ENCODE measurements around the gene DNAH1. TPM values are rescaled to one million over a fixed set of nuclear protein-coding genes. Genes with fewer than 3 reads are reported as not detected.

DNAH1 gene
- total and polyA plus RNA-seq, 2 donors (not counting 1 experiment from before 2014, with no cell fraction given) = 47.2 to 59.2 TPM

GRCh38 chr3:52354676-52355075 is 38.6 kb downstream of the DNAH1 start:
- TF ChIP-seq CTCF (IDR thresholded peaks at IDR 0.05) = no peak
- TF ChIP-seq EZH2 (IDR thresholded peaks at IDR 0.05; ENCODE audit: borderline replicate concordance, insufficient read depth, low read depth, low read length, poor library complexity, severe bottlenecking) = no peak
- no peak overlapping the region for H3K27ac Mint-ChIP-seq
- no peak overlapping the region for H3K27ac ChIP-seq (ENCODE audit: low read length in 2 of 2)
- ChIA-PET CTCF (interaction anchor here (0.8 kb wide), 1 partner anchor 15 kb away, joined by 3 read pairs; no protein-coding TSS in a partner anchor), POLR2A (no interaction called here)
- intact Hi-C loops (cut with micrococcal nuclease) = no loop called here
- no peak for ATAC-seq (ENCODE audit: low read depth)
- no peak for DNase-seq
- H4K20me1 ChIP-seq (ENCODE audit: control insufficient read depth, insufficient read depth, low read length, poor library complexity, severe bottlenecking) = no peaks in the 10 kb centered on the region
- no peak overlapping the region for H3K4me3 ChIP-seq (ENCODE audit: control extremely low read depth in 1 of 5, extremely low read depth in 1 of 5, insufficient read depth in 1 of 5, low read depth in 2 of 5, low read length in 4 of 5)
- H3K9ac ChIP-seq (ENCODE audit: low read length) = no peak overlapping the region
- no peak overlapping the region for H2AFZ ChIP-seq (ENCODE audit: insufficient read depth, low read depth, low read length, poor library complexity, severe bottlenecking)
- WGBS (ENCODE audit: insufficient coverage) = 96% methylated on average over 12 of the region's 12 CpGs
- no peak overlapping the region for H3K4me2 ChIP-seq (replicated peaks; ENCODE audit: low read depth, low read length, poor library complexity, severe bottlenecking)
- H3K27me3 ChIP-seq (replicated peaks in 1 of 4; ENCODE audit: control extremely low read depth in 1 of 4, control insufficient read depth in 3 of 4, insufficient read depth in 4 of 4, low read length in 3 of 4) = no peaks in the 10 kb centered on the region
- no peaks in the 10 kb centered on the region for H3K27me3 Mint-ChIP-seq
- H3K4me1 ChIP-seq (ENCODE audit: control insufficient read depth in 2 of 2, insufficient read depth in 2 of 2, low read length in 2 of 2) = no peaks in the 10 kb centered on the region
- H3K4me1 Mint-ChIP-seq = no peaks in the 10 kb centered on the region
- H3K36me3 ChIP-seq (replicated peaks in 1 of 2; ENCODE audit: control extremely low read depth in 1 of 2, control insufficient read depth in 1 of 2, extremely low read depth in 1 of 2, insufficient read depth in 2 of 2, low read length in 1 of 2) = peaks cover 0 to 54% of the 10 kb centered on the region in 2 experiments
- no peaks in the 10 kb centered on the region for H3K9me3 ChIP-seq (ENCODE audit: control extremely low read depth in 1 of 3, control insufficient read depth in 2 of 3, insufficient read depth in 1 of 3, low read length in 2 of 3)
- H3K4me3 Mint-ChIP-seq = no peak overlapping the region
- H3K79me2 ChIP-seq (ENCODE audit: control insufficient read depth, insufficient read depth, low read length) = no peaks in the 10 kb centered on the region
- no peaks in the 10 kb centered on the region for H3K9me3 Mint-ChIP-seq (ENCODE audit: insufficient read depth)

GRCh38 chr3:52355526-52355925 is 39.4 kb downstream of the DNAH1 start:
- intact Hi-C loops (cut with micrococcal nuclease) = no loop called here
- POLR2A ChIA-PET = no interaction called here
- H3K4me1 Mint-ChIP-seq = no peaks in the 10 kb centered on the region
- TF ChIP-seq EZH2 (IDR thresholded peaks at IDR 0.05; ENCODE audit: borderline replicate concordance, insufficient read depth, low read depth, low read length, poor library complexity, severe bottlenecking) (no peak), CTCF (IDR thresholded peaks at IDR 0.05) (no peak)
- Histone ChIP-seq H4K20me1 (ENCODE audit: control insufficient read depth, insufficient read depth, low read length, poor library complexity, severe bottlenecking) (no peaks in the 10 kb centered on the region), H3K4me3 (ENCODE audit: control extremely low read depth in 1 of 5, extremely low read depth in 1 of 5, insufficient read depth in 1 of 5, low read depth in 2 of 5, low read length in 4 of 5) (no peak overlapping the region), H3K9ac (ENCODE audit: low read length) (no peak overlapping the region), H3K36me3 (replicated peaks in 1 of 2; ENCODE audit: control extremely low read depth in 1 of 2, control insufficient read depth in 1 of 2, extremely low read depth in 1 of 2, insufficient read depth in 2 of 2, low read length in 1 of 2) (peaks cover 0 to 60% of the 10 kb centered on the region in 2 experiments), H3K9me3 (ENCODE audit: control extremely low read depth in 1 of 3, control insufficient read depth in 2 of 3, insufficient read depth in 1 of 3, low read length in 2 of 3) (no peaks in the 10 kb centered on the region), H3K27ac (ENCODE audit: low read length in 2 of 2) (no peak overlapping the region), H2AFZ (ENCODE audit: insufficient read depth, low read depth, low read length, poor library complexity, severe bottlenecking) (no peak overlapping the region), H3K4me2 (replicated peaks; ENCODE audit: low read depth, low read length, poor library complexity, severe bottlenecking) (no peak overlapping the region), H3K4me1 (ENCODE audit: control insufficient read depth in 2 of 2, insufficient read depth in 2 of 2, low read length in 2 of 2) (no peaks in the 10 kb centered on the region), H3K79me2 (ENCODE audit: control insufficient read depth, insufficient read depth, low read length) (no peaks in the 10 kb centered on the region), H3K27me3 (replicated peaks in 1 of 4; ENCODE audit: control extremely low read depth in 1 of 4, control insufficient read depth in 3 of 4, insufficient read depth in 4 of 4, low read length in 3 of 4) (no peaks in the 10 kb centered on the region)
- no peak overlapping the region for H3K27ac Mint-ChIP-seq
- no peaks in the 10 kb centered on the region for H3K27me3 Mint-ChIP-seq
- H3K4me3 Mint-ChIP-seq = no peak overlapping the region
- ATAC-seq (ENCODE audit: low read depth) (no peak), DNase-seq (no peak)
- H3K9me3 Mint-ChIP-seq (ENCODE audit: insufficient read depth) = no peaks in the 10 kb centered on the region
- 94% methylated on average over 11 of the region's 11 CpGs for WGBS (ENCODE audit: insufficient coverage)
- CTCF ChIA-PET = interaction anchor here (0.6 to 0.9 kb wide), 3 partner anchors 16 to 103 kb away, joined by 3 read pairs; no protein-coding TSS in a partner anchor
